Measurements from ENCODE around the gene AKR1B15.
"Not testable (repeated sequence)": the region's sequence is repeated elsewhere in the genome, so short reads cannot be mapped to it uniquely, and the experiment has no call there.

Gene AKR1B15

GRCh38 chr7:134548877-134549276, at the start of gene AKR1B15:
Gene AKR1B15, plus strand, starts transcription at chr7:134549110. Its CDS starts 15,510 bp downstream, at chr7:134564620.
- no peak for DNase-seq (ENCODE audit: low spot score)

DNA sequence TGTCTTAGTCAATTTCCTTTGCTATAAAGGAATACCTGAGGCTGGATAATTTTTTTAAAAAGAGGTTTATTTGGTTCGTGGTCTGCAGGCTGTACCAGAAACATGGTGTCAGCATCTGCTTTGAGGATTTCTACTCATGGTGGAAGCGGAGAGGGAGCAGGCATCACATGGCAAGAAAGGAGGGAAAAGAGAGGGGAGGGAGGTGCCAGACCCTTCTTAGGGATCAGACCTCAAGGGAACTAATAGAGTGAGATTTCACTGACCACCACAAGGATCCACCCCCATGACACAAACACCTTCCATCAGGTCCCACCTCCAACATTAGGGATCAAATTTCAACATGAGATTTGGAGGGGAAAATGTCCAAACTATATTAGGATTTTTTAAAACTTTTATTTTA, 48.5 kb upstream of the AKR1B15 start:
- DNase-seq (ENCODE audit: low spot score), result no peak

DNA sequence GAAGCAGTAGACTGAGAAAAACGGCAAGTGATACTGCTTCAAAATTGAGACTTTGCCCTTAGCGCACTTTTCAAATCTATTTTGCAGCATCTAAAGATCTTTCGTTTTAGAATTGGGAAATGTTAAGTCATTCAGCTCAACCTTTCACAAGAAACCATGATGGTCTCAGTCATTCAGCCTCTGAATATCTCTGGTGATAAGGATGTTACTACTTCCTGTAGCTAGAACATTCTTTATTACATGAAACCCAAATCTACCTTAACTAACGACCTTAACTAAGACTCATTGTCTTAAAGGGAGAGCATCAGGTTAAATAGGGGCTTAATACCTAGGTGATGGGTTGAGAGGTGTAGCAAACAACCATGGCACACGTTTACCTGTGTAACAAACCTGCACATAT, 47.9 kb upstream of the AKR1B15 start:
- DNase-seq (ENCODE audit: low spot score), result no peak

GRCh38 chr7:134502463-134503371, 46.2 kb upstream of the AKR1B15 start:
- no peak for DNase-seq (ENCODE audit: low spot score)

- no peak for DNase-seq (ENCODE audit: low spot score)
Measured at GRCh38 chr7:134504660-134505164, 44.2 kb upstream of the AKR1B15 start.

- no peak for DNase-seq (ENCODE audit: low spot score)
Measured at GRCh38 chr7:134505856-134506255, 43.1 kb upstream of the AKR1B15 start.

- DNase-seq (ENCODE audit: low spot score), result no peak
Measured at GRCh38 chr7:134509010-134509409, 39.9 kb upstream of the AKR1B15 start.

DNA sequence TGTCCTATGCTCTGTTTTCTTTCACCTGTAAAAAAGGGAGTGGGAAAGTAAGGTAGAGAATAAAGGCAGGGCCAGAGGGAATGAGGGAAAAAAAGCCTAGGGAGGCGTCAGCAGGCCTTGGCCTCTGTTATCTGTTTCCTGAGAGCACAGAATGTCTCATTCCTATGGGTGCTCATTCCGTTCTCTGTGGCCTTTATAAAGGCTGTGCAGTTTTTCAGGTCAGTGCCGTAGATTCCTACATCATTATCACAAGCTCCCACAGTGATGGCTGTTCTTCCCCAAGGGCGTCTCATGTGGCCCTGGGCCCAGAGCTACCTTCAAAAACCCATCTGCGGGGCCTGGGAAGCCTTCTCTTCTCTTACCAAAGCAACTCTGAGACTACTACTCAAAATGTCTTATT, 38.3 kb upstream of the AKR1B15 start:
- no peak for DNase-seq (ENCODE audit: low spot score)

- no peak for DNase-seq (ENCODE audit: low spot score)
Measured at GRCh38 chr7:134512271-134512670, 36.6 kb upstream of the AKR1B15 start.

GRCh38 chr7:134513169-134513752, 35.6 kb upstream of the AKR1B15 start:
- peak; percentile 60 for DNase-seq (ENCODE audit: low spot score)

- DNase-seq (ENCODE audit: low spot score), result no peak
Measured at GRCh38 chr7:134514106-134514505, 34.8 kb upstream of the AKR1B15 start.

- peak; percentile 64 for DNase-seq (ENCODE audit: low spot score)
Measured at GRCh38 chr7:134514663-134515062, 34.2 kb upstream of the AKR1B15 start.

- DNase-seq (ENCODE audit: low spot score), result peak; percentile 58
Measured at GRCh38 chr7:134515569-134516468, 33.1 kb upstream of the AKR1B15 start.

DNA sequence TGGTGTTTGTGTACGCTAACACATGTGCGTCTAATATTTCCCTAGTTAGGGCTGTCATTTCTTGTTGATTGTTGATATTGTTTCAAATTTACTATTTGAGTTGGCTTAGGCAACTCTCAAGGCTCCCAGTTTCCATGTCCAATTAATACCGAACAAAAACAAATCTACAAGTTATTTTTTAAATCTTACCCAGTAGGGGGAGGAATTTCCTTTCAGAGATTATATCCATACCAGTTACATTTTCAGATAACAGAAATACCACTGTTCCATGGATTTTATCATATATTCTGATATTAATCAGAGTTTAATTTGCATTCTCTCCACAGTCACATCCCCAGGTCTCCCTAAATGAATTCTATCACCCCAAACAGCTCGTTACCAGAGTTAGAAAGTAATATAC, 28.8 kb upstream of the AKR1B15 start:
- DNase-seq (ENCODE audit: low spot score), result no peak

DNA sequence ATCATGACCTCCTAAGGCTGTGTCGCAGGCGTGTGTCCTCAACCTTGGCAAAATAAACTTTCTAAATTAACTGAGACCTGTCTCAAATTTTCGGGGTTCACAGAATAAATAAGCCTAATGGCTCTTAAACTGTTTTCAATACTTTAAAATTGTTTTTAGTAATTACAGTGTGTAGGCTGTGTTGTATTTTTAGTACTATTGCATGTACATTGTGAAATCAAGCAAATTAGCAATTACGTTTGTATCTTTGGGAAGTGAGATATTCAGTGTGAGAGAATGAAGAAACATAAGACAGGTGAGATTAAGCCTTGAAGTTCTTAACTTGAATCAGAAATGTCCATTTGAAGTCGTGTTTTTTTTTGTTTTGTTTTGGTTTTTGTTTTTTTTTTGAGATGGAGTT, 26.3 kb upstream of the AKR1B15 start:
- DNase-seq (ENCODE audit: low spot score), result no peak

GRCh38 chr7:134525449-134525848, 23.5 kb upstream of the AKR1B15 start:
- DNase-seq (ENCODE audit: low spot score), result not testable (repeated sequence)

DNA sequence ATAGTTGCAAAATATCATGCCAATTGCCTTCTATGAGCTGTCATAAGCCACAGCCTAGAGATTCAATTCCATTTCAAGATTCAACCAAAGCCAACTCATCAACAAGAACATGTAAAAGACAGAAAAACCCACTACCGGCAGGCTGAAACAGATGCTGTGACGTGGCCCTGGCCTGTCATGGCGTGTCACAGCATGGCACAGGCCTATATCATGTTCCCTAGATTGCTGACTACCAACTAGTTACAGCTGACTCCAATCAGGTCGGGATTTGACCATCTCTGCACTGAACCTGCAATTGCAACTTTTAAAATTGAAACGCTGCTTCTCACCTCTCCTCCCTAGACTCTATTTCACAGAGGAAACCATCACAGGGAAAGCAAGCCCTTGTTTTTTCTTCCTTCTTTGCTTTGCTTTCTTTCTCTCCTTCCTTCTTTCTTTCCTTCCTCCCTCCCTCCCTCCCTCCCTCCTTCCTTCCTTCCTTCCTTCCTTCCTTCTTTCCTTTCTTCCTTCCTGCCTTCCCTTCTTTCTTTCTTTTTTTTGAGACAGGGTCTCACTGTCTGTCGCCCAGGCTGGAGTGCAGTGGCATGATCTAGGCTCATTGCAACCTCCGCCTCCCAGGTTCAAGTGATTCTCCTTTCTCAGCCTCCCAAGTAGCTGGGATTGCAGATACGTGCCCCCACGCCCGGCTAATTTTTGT, 22.2 kb upstream of the AKR1B15 start:
- not testable (repeated sequence) for DNase-seq (ENCODE audit: low spot score)

- DNase-seq (ENCODE audit: low spot score), result peak; percentile 51
Measured at GRCh38 chr7:134527979-134528371, 20.9 kb upstream of the AKR1B15 start.

- no peak for DNase-seq (ENCODE audit: low spot score)
Measured at GRCh38 chr7:134528749-134529148, 20.2 kb upstream of the AKR1B15 start.

DNA sequence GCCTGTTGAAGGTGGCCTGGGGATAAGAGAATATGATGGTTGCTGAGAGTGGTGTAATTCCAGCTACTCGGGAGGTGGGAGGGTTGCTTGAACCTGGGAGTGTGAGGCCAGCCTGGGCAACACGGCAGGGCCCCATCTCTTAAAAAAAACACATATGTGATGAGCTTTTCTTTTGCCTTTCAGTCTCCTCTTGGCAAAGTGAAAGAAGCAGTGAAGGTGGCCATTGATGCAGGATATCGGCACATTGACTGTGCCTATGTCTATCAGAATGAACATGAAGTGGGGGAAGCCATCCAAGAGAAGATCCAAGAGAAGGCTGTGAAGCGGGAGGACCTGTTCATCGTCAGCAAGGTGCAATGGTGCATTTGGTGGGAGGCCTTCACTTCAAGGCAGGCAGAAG, 18.4 kb upstream of the AKR1B15 start:
- DNase-seq (ENCODE audit: low spot score), result no peak

- no peak for DNase-seq (ENCODE audit: low spot score)
Measured at GRCh38 chr7:134532180-134532953, 16.5 kb upstream of the AKR1B15 start.
